NCI-H1417 treated with DMSO at 0.1 percent for 48 hours (cell line): ENCODE measurements around the gene PDE3A.
"Not testable (repeated sequence)": the region's sequence is repeated elsewhere in the genome, so short reads cannot be mapped to it uniquely, and the experiment has no call there.

Source experiments
- DNase-seq: peaks from one replicate; lab custom pipeline; 2025; lab: John Stamatoyannopoulos, UW

Gene PDE3A

DNA sequence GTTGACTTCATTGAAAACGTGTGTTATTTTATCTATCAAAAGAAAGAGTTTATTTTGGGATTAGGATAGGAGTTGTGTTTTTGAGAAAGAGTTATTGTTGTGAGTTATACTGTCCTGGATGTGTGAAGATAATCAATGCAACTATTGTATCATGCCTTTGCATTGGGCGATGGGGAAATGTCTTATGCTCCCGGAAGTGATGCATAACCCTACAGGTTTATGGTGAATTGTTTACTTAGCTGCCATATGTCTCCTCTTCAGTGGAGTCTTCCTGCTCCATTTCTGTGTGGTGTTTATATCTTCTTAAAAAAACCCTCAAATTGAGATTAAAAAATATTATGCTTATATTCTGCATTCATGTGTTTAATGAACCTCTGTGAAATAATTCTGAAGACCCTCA is 6.5 kb downstream of the PDE3A start:
- DNase-seq: no peak

GRCh38 chr12:20375560-20375959 is 7.2 kb downstream of the PDE3A start:
- DNase-seq: no peak

DNA sequence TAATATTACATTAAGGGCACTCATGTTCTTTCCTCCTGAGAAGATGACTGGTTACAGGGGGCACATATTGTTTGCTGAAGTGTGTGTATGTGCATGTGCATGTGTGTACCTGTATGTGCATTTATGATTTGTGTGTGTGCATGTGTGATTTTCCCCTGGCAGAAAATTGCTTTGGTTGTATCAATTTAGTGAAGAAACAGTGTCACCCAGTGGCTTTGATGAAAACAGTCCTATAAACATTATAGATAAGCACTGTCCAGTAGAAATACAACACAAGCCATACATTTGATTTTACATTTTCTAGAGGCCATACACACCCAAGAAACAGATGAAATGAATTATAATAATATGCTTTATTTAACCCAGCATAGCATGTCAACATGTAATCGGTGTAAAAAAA is 8.6 kb downstream of the PDE3A start:
- no peak for DNase-seq

DNA sequence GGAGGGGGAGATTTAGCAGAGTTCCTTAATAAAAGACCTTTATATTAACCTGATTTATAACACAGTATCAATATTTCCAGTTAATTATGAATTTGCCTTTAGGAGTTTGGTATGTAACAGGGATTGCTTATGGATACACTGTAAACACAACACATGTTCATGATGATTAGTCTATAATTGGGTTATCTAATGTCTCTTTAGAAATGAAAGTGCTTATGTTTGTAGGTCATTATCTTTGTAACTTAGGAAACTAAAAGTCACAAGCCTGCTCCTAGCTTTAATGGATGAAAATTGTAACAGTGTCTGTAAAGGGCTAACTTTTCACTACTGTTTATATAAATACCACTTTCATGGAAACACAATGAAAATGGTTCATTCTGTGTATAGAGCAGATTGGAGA is 9.4 kb downstream of the PDE3A start:
- no peak for DNase-seq

GRCh38 chr12:20382117-20382516 is 13.8 kb downstream of the PDE3A start:
- DNase-seq: no peak

DNA sequence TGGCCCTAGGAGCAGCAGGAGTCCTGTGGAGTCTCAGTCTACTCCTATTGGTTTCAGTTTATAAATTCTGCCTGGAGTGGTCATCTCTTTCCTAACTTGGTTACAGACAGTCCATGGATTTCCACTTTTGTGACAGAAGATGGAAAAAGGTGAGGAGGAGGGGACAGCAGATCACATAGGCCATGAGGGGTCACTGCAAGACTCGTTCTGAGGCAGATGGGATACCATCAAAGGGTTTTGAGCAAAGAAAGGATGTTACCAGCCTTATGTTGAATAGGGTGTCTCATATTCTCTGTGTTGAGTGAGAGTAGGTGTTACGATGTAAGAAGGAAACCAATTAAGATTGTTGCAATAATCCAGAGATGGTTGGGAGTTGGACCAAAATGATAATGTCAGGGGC is 15.3 kb downstream of the PDE3A start:
- DNase-seq: no peak

- DNase-seq: not testable (repeated sequence)
These were observed 16.5 kb downstream of the PDE3A start for GRCh38 chr12:20384836-20385235.

- DNase-seq: no peak
These were observed 22.5 kb downstream of the PDE3A start for GRCh38 chr12:20390846-20391245.

DNA sequence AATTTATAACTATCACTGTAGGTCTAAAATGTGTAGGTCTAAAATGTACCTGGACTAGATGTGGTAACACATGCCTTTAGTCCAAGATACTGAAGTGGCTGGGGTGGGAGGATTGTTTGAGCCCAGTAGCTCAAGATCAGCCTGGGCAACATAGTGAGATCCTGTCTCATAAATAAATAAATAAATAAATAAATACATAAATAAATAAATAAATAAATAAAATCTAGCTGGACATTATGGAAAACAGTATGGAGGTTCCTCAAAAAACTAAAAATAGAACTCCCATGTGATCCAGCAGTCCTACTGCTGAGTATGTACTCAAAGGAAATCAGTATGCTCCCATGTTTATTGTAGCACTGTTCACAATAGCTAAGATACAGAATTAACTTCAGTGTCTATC is 24.0 kb downstream of the PDE3A start:
- no peak for DNase-seq

GRCh38 chr12:20393707-20394106 is 25.4 kb downstream of the PDE3A start:
- DNase-seq: no peak

GRCh38 chr12:20395791-20396550 is 27.6 kb downstream of the PDE3A start:
- no peak for DNase-seq

- no peak for DNase-seq
These were observed 30.3 kb downstream of the PDE3A start for GRCh38 chr12:20398686-20399085.

DNA sequence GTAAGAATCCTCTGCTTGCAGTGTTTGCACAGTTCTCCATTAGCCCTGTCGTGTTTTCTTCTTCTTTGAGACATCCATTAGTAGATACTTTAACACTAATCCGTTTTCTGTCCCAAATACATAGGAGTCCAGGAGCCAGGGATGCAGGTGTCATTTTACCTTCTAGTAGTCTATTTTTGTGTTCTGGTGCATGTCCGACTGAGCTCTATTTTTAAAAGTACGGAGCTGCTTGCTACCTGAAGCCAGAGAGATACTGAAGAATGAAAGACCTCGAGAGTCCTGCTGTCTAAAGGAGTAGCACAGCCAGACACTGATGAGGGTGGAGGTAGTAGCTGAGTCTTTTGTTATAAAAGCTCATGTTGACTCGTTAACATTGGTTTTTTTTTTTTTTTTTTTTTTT is 31.7 kb downstream of the PDE3A start:
- DNase-seq: no peak

DNA sequence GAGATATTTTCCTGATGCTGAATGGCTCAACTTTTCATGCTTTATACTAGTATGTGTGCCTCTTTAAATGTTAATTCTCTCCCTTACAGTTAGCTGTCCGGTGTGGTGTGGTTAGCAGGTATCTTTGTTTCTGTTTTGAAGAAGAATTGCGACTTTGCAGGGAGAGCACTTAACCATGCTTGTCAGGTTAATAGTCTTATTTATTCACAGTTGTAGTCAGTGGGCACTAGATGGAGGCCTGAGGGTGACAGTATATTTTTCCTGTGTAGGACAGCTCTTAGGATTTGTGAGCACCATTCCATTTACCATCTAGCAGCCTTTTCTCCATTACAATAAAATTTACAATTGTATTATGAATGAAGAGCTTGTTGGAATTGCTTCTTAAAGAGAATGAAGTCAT is 34.9 kb downstream of the PDE3A start:
- no peak for DNase-seq

GRCh38 chr12:20404576-20405346 is 36.4 kb downstream of the PDE3A start:
- no peak for DNase-seq

GRCh38 chr12:20409607-20410377 is 41.5 kb downstream of the PDE3A start:
- no peak for DNase-seq

DNA sequence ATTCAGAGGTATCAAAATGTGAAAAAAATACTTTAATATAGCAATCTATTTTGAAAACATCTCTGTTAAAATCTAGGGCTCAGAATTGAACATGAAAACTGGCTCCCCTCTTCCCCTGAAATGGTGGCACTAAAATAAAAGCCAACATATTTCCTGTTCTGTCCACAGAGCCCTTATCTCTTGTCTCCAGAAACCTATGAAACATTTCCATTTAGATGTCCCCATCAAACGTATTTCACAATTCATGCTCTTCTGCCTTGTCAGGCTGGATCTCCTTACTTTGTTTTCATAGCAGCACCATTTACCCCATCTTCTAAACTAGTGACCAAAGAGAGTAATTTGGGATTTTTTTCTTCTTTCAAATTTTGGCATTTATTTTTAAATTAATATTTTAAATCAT is 42.4 kb downstream of the PDE3A start:
- DNase-seq: no peak

DNA sequence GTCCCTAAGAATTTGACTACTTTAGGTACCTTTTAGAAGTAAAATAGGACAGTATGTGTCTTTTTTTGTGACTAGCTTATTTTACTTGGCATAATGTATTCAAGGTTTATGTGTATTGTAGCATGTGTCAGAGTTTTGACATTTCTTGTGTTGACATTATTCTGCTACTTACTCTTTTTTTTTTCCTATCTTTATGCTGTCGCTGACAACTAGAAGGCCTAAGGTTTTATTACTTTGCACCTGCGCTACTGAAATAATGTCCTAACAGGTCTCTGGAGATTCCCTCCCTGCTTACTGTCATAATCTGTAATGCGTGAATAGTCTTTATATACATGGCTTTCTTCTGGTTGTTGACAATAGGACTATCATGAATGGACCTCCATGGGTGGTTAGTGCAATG is 43.0 kb downstream of the PDE3A start:
- DNase-seq: no peak

GRCh38 chr12:20415028-20415427 is 46.7 kb downstream of the PDE3A start:
- no peak for DNase-seq

GRCh38 chr12:20415641-20416040 is 47.3 kb downstream of the PDE3A start:
- DNase-seq: no peak

DNA sequence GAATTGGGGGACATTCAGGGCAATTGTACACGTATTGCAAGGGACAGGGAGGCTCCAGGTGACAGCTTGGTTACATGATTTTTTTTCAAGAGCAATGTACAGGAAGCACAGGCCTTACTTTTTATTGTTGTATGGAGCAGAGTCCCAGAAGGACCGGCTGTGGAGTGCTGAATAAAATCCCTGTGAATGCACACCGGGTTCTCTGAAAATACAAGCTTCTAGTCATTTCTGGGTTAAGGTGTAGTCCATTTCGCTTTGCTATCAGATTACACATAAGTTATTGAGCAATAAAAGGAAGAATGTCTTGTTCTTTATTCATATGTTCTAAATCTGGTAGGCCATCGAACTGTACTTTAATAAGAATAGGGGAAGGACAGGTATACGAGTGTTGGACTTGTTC is 52.2 kb downstream of the PDE3A start:
- DNase-seq: no peak

DNA sequence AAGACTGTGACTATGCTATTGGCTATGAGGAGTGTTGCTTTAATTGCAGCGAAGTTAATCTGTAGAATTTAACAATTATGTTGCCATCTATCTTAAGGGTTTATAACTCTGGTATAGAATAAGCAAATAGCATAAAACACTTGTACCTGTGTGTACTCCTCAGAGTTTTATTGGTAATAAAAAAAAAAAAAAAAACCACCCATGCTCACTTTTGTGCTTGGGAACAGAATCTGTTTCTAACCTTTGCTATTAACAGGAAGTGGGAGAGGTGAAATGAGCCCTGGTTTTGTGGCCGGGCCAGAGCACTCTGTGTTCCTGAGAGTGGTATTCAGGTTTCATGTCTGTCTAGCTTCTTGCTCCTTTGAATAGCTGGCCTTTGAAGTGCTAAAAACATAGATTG is 53.1 kb downstream of the PDE3A start:
- no peak for DNase-seq

- DNase-seq: no peak
These were observed 55.2 kb downstream of the PDE3A start for GRCh38 chr12:20423557-20423956.
